Measurements from ENCODE around the gene C1QTNF6.

C1QTNF6 gene

GRCh38 chr22:37140686-37141323 lies 47.2 kb downstream of the C1QTNF6 start:
- no peak overlapping the region for H3K4me3 ChIP-seq (ENCODE audit: control insufficient read depth, low read depth, low read length)
- DNase-seq (ENCODE audit: low read depth): no peak
- no peak for TF ChIP-seq CTCF (conservative IDR thresholded peaks at IDR 0.05; ENCODE audit: control insufficient read depth, insufficient read depth, low read depth, low read length)

GRCh38 chr22:37139762-37140161 lies 48.3 kb downstream of the C1QTNF6 start:
- no peak for TF ChIP-seq CTCF (conservative IDR thresholded peaks at IDR 0.05; ENCODE audit: control insufficient read depth, insufficient read depth, low read depth, low read length)
- no peak for DNase-seq (ENCODE audit: low read depth)
- H3K4me3 ChIP-seq (ENCODE audit: control insufficient read depth, low read depth, low read length): no peak overlapping the region

- no peak for DNase-seq (ENCODE audit: low read depth)
- TF ChIP-seq CTCF (conservative IDR thresholded peaks at IDR 0.05; ENCODE audit: control insufficient read depth, insufficient read depth, low read depth, low read length): no peak
- H3K4me3 ChIP-seq (ENCODE audit: control insufficient read depth, low read depth, low read length): no peak overlapping the region
These were observed 49.0 kb downstream of the C1QTNF6 start for GRCh38 chr22:37138849-37139561.

GRCh38 chr22:37137903-37138665 lies 50.0 kb downstream of the C1QTNF6 start:
- TF ChIP-seq CTCF (conservative IDR thresholded peaks at IDR 0.05; ENCODE audit: control insufficient read depth, insufficient read depth, low read depth, low read length): no peak
- H3K4me3 ChIP-seq (ENCODE audit: control insufficient read depth, low read depth, low read length): no peak overlapping the region
- no peak for DNase-seq (ENCODE audit: low read depth)

- TF ChIP-seq CTCF (conservative IDR thresholded peaks at IDR 0.05; ENCODE audit: control insufficient read depth, insufficient read depth, low read depth, low read length): no peak
- DNase-seq (ENCODE audit: low read depth): no peak
- H3K4me3 ChIP-seq (ENCODE audit: control insufficient read depth, low read depth, low read length): no peak overlapping the region
These were observed 50.9 kb downstream of the C1QTNF6 start for GRCh38 chr22:37137131-37137530.

GRCh38 chr22:37135023-37135422 lies 53.0 kb downstream of the C1QTNF6 start:
- DNase-seq (ENCODE audit: low read depth): no peak
- no peak overlapping the region for H3K4me3 ChIP-seq (ENCODE audit: control insufficient read depth, low read depth, low read length)
- no peak for TF ChIP-seq CTCF (conservative IDR thresholded peaks at IDR 0.05; ENCODE audit: control insufficient read depth, insufficient read depth, low read depth, low read length)
